Activated naive CD4-positive, alpha-beta T cell treated with anti-CD3 and anti-CD28 coated beads, Interleukin-2, amount 50 U/mL, for 72 hours (primary cell): ENCODE data around the gene RND1. TPM values are rescaled to one million over a fixed set of nuclear protein-coding genes. Genes with fewer than 3 reads are reported as not detected.
"Not testable (repeated sequence)": the region's sequence is repeated elsewhere in the genome, so short reads cannot be mapped to it uniquely, and the experiment has no call there.

Source experiments
- ATAC-seq, 2 donors: fragments of 150-1000 bp; cut with Tn5 transposase; 2 replicates each; pipeline ENCODE4 v1.10.0; 2021; ENCODE audit warnings: mild to moderate bottlenecking in 2 of 2, moderate library complexity in 2 of 2
- DNase-seq, 2 donors: peaks; one replicate each; pipeline ENCODE4 v3.0.0; 2021 to 2022; ENCODE audit warnings: low spot score in 2 of 2
- H3K27ac Mint-ChIP-seq, 2 donors: one replicate each; pipeline ENCODE4 v1.8.0; 2022; ENCODE audit warnings: mild to moderate bottlenecking in 2 of 2, mixed read lengths in 2 of 2
- H3K36me3 Mint-ChIP-seq, 2 donors: one replicate each; pipeline ENCODE4 v1.8.0; 2022; ENCODE audit warnings: mixed read lengths in 2 of 2
- H3K9me3 Mint-ChIP-seq, 2 donors: one replicate each; pipeline ENCODE4 v1.8.0; 2022; ENCODE audit warnings: mixed read lengths in 2 of 2
- total RNA-seq, 2 donors: library from RNA; stranded (reverse); gene quantifications; one replicate each; pipeline ENCODE4 v1.2.3, GENCODE V29; 2022

The RND1 gene
- total RNA-seq, 2 donors from 2014 or later, result 4.3 to 10.4 TPM

DNA sequence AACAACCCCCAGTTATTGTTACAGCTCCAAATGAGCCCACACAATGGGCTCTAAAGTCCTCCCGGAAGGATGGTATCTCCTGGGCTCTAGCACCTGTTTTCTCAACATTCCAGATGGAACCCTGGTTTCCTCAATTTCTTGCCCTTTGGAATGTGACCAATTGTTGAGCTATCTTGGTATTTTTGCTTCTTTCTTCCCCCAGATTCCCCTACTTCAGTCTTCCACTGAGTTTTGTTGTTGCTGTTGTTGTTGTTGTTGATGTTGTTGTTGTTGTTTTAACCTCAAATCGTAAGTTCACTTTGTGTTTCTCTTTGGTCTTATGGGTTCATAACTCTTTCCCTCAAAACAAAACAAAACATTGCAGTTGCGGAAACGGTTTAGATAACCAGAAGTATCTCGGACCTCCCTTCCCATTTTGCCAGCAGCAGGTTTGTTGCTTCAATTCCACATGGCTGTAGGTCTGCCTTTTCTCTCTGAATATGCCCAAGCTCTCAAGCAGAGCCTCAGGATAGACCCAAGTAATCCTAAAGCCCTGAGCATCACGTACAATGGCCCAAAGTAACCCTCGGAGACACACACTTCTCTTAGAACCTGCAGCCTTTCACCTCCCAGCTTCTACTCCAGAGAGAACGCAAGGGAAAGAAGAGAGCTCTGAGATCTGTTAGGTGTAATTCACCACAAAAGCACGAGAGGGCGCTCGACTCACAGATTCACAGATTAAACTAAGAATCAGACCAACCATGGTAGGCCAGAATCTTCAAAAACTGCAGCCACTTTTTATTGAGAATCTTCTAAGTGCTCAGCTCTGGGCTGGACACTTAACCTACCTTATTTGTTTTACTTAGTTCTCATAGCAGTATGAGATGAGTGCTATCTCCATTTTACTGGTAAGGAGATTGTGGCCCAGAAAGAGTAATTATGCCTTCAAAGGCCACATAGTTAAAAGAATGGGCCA is 12.7 kb downstream of the RND1 start:
- H3K36me3 Mint-ChIP-seq, result peaks cover 23 to 33% of the 10 kb centered on the region in 2 donors
- DNase-seq, result peak; percentile 79 to 89

GRCh38 chr12:48851883-48852733 is 13.6 kb downstream of the RND1 start, which contains the start of gene DDX23:
DDX23 (minus strand) TSS chr12:48852163; CDS start chr12:48845782, 6,381 bp downstream.
- H3K36me3 Mint-ChIP-seq, result peaks cover 23 to 33% of the 10 kb centered on the region in 2 donors
- ATAC-seq (peak; percentile 95 to 97), DNase-seq (peak; percentile 86 to 94)
- peak within 1 kb of the TSS; percentile 97 to 99 for H3K27ac Mint-ChIP-seq
- no peaks in the 10 kb centered on the region for H3K9me3 Mint-ChIP-seq

More for the DNA sequence above, 12.7 kb downstream of the RND1 start:
- peak; percentile 33 to 37 for ATAC-seq
- Mint-ChIP-seq H3K9me3 (no peaks in the 10 kb centered on the region), H3K27ac (peak overlapping the region; percentile 97 to 99)

- not testable (repeated sequence) for H3K9me3 Mint-ChIP-seq, ATAC-seq, DNase-seq
- peaks cover 5 to 12% of the 10 kb centered on the region in 2 donors for H3K36me3 Mint-ChIP-seq
- peak overlapping the region in 1 of 2 donors; percentile 22 for H3K27ac Mint-ChIP-seq
Measured at GRCh38 chr12:48842021-48842420, 23.6 kb downstream of the RND1 start.

- Mint-ChIP-seq H3K9me3 (no peaks in the 10 kb centered on the region), H3K36me3 (peaks cover 5 to 12% of the 10 kb centered on the region in 2 donors), H3K27ac (no peak overlapping the region)
- no peak for DNase-seq
- ATAC-seq, result no peak
Measured at GRCh38 chr12:48838048-48838447, 27.6 kb downstream of the RND1 start.

DNA sequence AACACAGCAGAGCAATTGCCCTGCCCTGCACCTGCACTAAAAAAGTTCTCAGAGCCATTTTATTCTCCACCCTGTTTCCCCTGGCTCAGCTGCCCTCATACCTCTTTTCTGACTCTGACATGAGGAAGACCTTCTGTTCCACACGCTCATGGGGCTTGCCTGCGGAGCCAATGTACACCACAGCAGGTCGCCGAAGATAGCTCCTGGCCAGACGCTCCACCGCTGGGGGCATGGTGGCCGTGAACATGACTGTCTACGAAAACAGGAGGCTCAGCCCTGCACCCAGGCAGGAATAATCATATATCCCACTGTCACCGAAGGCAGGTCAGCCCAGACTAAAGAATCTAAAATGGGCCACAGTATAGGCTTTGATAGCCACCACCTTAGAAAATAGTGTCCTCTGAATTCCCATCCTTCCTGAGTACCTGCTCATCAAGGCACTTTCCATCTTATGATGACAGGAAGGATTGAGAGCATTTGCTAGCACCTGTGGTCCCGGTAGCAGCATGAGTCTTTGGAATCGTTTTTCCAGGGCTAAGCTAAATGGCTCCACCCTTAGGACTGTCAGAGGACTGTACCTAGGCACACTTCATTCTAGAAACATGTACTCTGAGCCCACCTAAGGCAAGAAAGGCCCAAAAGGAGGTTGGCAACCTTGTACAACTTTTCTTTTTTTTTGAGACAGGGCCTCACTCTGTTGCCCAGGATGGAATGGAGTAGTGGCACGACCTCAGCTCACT is 33.2 kb downstream of the RND1 start:
- ATAC-seq (no peak), DNase-seq (no peak)
- Mint-ChIP-seq H3K27ac (peak overlapping the region; percentile 44 to 72), H3K36me3 (peaks cover 6 to 21% of the 10 kb centered on the region in 2 donors), H3K9me3 (no peaks in the 10 kb centered on the region)

DNA sequence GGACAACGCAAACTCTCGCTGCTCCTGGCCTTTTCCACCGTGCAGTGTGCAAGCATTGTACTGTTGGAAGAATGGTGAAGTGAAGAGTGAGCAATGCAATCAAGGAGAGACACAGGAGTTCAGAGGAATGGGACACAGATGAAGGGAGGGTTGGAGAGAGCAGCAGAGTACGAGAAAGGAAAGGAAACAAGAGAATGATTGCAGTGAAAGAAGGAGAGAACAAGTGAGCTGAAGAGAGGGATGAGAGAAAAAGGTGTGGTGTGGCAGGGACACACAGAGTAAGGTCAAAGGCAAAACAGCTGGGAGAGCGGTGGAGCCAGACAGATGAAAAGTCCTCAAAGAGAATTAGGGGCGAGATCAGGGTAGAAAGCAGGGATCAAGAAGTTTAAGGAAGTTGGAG is 34.4 kb downstream of the RND1 start:
- peaks cover 6 to 21% of the 10 kb centered on the region in 2 donors for H3K36me3 Mint-ChIP-seq
- DNase-seq (no peak), ATAC-seq (no peak)

GRCh38 chr12:48828841-48829575 is 36.7 kb downstream of the RND1 start:
- DNase-seq (no peak), ATAC-seq (no peak)
- H3K9me3 Mint-ChIP-seq, result no peaks in the 10 kb centered on the region
- peak overlapping the region; percentile 27 to 37 for H3K27ac Mint-ChIP-seq
- peaks cover 6 to 21% of the 10 kb centered on the region in 2 donors for H3K36me3 Mint-ChIP-seq

More for the DNA sequence above, 34.4 kb downstream of the RND1 start:
- Mint-ChIP-seq H3K9me3 (no peaks in the 10 kb centered on the region), H3K27ac (peak overlapping the region in 1 of 2 donors; percentile 36)

GRCh38 chr12:48828293-48828692 is 37.4 kb downstream of the RND1 start:
- H3K36me3 Mint-ChIP-seq, result peaks cover 2 to 18% of the 10 kb centered on the region in 2 donors
- no peaks in the 10 kb centered on the region for H3K9me3 Mint-ChIP-seq
- ATAC-seq (no peak), DNase-seq (no peak)
- no peak overlapping the region for H3K27ac Mint-ChIP-seq

DNA sequence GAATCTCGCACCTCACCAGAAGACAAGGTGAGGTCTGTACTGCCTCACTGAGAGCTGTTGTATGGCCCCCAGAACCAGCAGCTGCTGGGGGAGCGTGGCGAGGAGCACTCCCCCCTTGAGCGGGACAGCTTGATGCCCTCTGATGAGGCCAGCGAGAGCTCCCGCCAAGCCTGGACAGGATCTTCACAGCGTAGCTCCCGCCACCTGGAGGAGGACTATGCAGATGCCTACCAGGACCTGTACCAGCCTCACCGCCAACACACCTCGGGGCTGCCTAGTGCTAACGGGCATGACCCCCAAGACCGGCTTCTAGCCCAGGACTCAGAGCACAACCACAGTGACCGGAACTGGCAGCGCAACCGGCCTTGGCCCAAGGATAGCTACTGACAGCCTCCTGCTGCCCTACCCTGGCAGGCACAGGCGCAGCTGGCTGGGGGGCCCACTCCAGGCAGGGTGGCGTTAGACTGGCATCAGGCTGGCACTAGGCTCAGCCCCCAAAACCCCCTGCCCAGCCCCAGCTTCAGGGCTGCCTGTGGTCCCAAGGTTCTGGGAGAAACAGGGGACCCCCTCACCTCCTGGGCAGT is 38.1 kb downstream of the RND1 start:
- H3K27ac Mint-ChIP-seq, result no peak overlapping the region
- no peaks in the 10 kb centered on the region for H3K9me3 Mint-ChIP-seq

DNA sequence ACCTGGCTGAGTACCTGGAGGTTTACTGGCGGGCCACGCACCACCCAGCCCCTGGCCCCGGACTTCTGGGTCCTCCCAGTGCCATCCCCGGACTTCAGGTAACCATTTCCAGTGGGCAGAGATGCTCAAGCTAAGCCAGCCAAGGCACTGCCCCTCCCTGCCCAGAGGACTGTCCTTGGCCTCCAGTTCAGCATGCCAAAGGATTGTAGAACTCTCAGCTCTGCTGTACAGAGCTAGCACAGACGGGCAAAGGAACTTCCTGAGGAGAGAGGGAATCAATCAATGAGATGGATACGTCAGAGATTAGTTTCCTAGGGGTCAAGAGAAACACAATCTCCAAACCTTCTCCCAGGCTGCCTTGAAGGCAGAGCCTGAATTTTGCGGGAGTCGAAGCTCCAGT is 38.6 kb downstream of the RND1 start:
- Mint-ChIP-seq H3K9me3 (no peaks in the 10 kb centered on the region), H3K36me3 (peaks cover 0 to 11% of the 10 kb centered on the region in 2 donors)
- ATAC-seq, result no peak

More for the DNA sequence above, 38.1 kb downstream of the RND1 start:
- peaks cover 0 to 17% of the 10 kb centered on the region in 2 donors for H3K36me3 Mint-ChIP-seq
- DNase-seq (no peak), ATAC-seq (no peak)

GRCh38 chr12:48826209-48826855 is 39.3 kb downstream of the RND1 start:
- no peaks in the 10 kb centered on the region for H3K9me3 Mint-ChIP-seq
- ATAC-seq (peak in 1 of 2 donors; percentile 30), DNase-seq (no peak)
- peak overlapping the region in 1 of 2 donors; percentile 65 for H3K27ac Mint-ChIP-seq
- peaks cover 0 to 7% of the 10 kb centered on the region in 2 donors for H3K36me3 Mint-ChIP-seq

More for the DNA sequence above, 38.6 kb downstream of the RND1 start:
- DNase-seq, result no peak
- H3K27ac Mint-ChIP-seq, result no peak overlapping the region

DNA sequence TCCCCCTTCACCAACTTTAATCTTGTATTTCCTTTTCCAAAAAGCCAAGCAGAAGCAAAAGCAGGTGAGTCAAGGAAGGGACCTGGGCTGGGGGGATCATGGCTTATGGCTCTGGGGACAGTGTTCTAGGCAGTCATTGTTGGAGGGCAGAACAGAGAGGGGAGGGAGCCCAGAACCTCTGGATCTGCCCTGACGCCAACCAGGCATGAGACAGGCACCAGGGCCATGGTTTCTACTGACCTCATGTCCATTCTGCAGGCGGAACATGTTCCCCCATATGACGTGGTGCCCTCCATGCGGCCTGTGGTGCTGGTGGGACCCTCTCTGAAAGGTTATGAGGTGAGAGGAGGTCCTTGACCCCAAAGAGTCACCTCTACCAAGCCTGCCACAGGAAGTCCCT is 40.8 kb downstream of the RND1 start:
- H3K9me3 Mint-ChIP-seq, result no peaks in the 10 kb centered on the region

DNA sequence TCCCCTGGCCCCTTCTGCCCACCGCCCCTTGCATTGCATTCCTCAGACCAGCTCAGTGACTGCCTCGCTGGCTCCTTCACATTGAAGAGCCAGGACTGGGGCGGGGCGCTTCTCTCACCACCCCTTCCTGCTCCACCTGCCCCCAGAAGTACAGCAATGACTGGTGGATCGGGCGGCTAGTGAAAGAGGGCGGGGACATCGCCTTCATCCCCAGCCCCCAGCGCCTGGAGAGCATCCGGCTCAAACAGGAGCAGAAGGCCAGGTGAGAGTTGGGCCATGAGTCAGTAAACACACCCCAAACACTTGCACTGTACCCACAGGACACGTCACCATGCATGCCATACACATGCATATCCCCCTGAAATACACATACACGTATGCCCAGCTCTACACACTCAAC is 41.6 kb downstream of the RND1 start:
- Mint-ChIP-seq H3K9me3 (no peaks in the 10 kb centered on the region), H3K36me3 (no peaks in the 10 kb centered on the region), H3K27ac (no peak overlapping the region)
- no peak for ATAC-seq
- no peak for DNase-seq

More for the DNA sequence above, 40.8 kb downstream of the RND1 start:
- Mint-ChIP-seq H3K36me3 (no peaks in the 10 kb centered on the region), H3K27ac (no peak overlapping the region)
- ATAC-seq, result no peak
- no peak for DNase-seq

DNA sequence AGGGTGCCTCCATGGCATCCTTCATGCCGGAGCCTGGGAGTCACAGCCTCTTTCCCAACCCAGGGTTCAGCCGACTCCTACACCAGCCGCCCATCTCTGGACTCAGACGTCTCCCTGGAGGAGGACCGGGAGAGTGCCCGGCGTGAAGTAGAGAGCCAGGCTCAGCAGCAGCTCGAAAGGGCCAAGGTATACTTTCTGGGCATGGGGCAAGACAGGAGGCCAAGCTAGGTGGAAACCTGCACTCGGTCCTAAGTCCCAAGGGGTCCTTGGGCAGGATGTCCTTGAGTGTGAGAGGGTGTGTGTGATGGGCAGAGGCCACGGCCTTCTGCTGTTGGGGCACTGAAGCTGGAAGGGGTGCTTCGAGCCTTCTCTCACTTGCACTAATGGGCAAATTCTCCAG is 42.4 kb downstream of the RND1 start:
- no peaks in the 10 kb centered on the region for H3K36me3 Mint-ChIP-seq
- no peak overlapping the region for H3K27ac Mint-ChIP-seq
- no peaks in the 10 kb centered on the region for H3K9me3 Mint-ChIP-seq
- no peak for DNase-seq
- no peak for ATAC-seq

DNA sequence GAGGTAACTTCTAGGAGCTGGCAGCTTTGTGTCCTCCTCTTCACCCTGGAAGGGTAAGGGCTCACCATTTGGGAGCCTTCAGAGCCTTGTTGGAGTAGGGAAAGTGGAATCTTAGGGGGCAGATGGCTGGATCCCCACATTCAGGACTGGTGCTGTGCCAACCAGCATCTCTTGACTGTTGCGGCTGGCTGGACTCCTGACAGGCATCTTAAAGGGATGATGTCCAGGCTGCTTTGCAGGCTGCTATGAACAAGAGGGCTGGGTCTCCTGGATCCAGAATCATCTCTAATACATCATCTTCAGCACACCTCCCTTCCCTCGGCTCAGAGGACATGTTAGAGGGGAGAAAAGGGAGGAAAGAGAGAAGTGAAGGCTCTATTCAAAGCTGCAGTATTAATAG is 43.0 kb downstream of the RND1 start:
- H3K27ac Mint-ChIP-seq, result no peak overlapping the region
- no peaks in the 10 kb centered on the region for H3K9me3 Mint-ChIP-seq
- no peaks in the 10 kb centered on the region for H3K36me3 Mint-ChIP-seq
- ATAC-seq, result no peak
- DNase-seq, result no peak
